ENCODE data around the gene AAK1. TPM values are rescaled to one million over a fixed set of nuclear protein-coding genes. Genes with fewer than 3 reads are reported as not detected.

Gene AAK1
- total RNA-seq, 6 experiments from 2014 or later: 96.6 to 123 (median 108) TPM

GRCh38 chr2:69546646-69547045 is 96.9 kb downstream of the AAK1 start:
- TF ChIP-seq, protein P1, sequence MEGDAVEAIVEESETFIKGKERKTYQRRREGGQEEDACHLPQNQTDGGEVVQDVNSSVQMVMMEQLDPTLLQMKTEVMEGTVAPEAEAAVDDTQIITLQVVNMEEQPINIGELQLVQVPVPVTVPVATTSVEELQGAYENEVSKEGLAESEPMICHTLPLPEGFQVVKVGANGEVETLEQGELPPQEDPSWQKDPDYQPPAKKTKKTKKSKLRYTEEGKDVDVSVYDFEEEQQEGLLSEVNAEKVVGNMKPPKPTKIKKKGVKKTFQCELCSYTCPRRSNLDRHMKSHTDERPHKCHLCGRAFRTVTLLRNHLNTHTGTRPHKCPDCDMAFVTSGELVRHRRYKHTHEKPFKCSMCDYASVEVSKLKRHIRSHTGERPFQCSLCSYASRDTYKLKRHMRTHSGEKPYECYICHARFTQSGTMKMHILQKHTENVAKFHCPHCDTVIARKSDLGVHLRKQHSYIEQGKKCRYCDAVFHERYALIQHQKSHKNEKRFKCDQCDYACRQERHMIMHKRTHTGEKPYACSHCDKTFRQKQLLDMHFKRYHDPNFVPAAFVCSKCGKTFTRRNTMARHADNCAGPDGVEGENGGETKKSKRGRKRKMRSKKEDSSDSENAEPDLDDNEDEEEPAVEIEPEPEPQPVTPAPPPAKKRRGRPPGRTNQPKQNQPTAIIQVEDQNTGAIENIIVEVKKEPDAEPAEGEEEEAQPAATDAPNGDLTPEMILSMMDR (IDR thresholded peaks at IDR 0.05): no peak
- Mint-ChIP-seq H3K36me3 (ENCODE audit: low read depth) (peaks cover 39% of the 10 kb centered on the region), H3K27ac (no peak overlapping the region), H3K27me3 (ENCODE audit: insufficient read depth) (no peaks in the 10 kb centered on the region; the same call in 1 of the 2 replicates), H3K4me3 (no peak overlapping the region), H3K4me1 (ENCODE audit: low read depth) (peaks cover 58% of the 10 kb centered on the region), H3K9me3 (peaks cover 6% of the 10 kb centered on the region; the same call in 1 of the 2 replicates)
- DNase-seq: no peak

- Mint-ChIP-seq H3K4me1 (ENCODE audit: low read depth) (peaks cover 47% of the 10 kb centered on the region), H3K9me3 (no peaks in the 10 kb centered on the region), H3K36me3 (ENCODE audit: low read depth) (peaks cover 34% of the 10 kb centered on the region), H3K27me3 (ENCODE audit: insufficient read depth) (no peaks in the 10 kb centered on the region; the same call in 1 of the 2 replicates), H3K4me3 (no peak overlapping the region), H3K27ac (no peak overlapping the region)
- TF ChIP-seq, protein P1 (IDR thresholded peaks at IDR 0.05): no peak
- no peak for DNase-seq
These were observed 98.0 kb downstream of the AAK1 start for GRCh38 chr2:69545477-69545932.

DNA sequence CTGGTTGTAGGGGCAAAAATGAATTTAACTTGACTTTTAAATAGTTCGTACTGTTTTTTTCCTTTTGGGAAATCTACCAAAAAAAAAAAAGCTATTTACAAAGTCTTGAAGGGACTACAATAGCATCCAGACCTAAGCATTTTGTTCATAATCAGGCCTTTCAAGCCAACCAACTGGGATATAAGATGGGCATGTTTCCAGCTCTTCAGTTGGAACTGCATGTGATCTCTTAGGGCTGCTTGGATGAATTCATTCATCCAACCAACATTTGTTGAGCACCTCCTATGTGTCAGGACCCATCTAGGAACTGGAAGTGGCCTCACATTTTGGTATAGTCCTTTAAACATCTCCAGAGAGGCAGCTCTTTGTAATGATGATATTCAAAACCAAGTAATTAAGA is 98.6 kb downstream of the AAK1 start:
- DNase-seq: no peak
- Mint-ChIP-seq H3K4me1 (ENCODE audit: low read depth) (peaks cover 43% of the 10 kb centered on the region), H3K27me3 (ENCODE audit: insufficient read depth) (no peaks in the 10 kb centered on the region), H3K36me3 (ENCODE audit: low read depth) (peaks cover 35% of the 10 kb centered on the region), H3K9me3 (no peaks in the 10 kb centered on the region), H3K27ac (no peak overlapping the region), H3K4me3 (no peak overlapping the region; the same call in 1 of the 2 replicates)
- TF ChIP-seq, protein P1 (IDR thresholded peaks at IDR 0.05): no peak

GRCh38 chr2:69539549-69539908 is 104.0 kb downstream of the AAK1 start:
- TF ChIP-seq, protein P1 (IDR thresholded peaks at IDR 0.05): no peak
- Mint-ChIP-seq H3K27me3 (ENCODE audit: insufficient read depth) (peaks cover 1% of the 10 kb centered on the region; the same call in 1 of the 2 replicates), H3K4me3 (no peak overlapping the region), H3K4me1 (ENCODE audit: low read depth) (peaks cover 15% of the 10 kb centered on the region), H3K27ac (no peak overlapping the region; the same call in 1 of the 2 replicates), H3K9me3 (no peaks in the 10 kb centered on the region), H3K36me3 (ENCODE audit: low read depth) (peaks cover 31% of the 10 kb centered on the region)
- DNase-seq: no peak

DNA sequence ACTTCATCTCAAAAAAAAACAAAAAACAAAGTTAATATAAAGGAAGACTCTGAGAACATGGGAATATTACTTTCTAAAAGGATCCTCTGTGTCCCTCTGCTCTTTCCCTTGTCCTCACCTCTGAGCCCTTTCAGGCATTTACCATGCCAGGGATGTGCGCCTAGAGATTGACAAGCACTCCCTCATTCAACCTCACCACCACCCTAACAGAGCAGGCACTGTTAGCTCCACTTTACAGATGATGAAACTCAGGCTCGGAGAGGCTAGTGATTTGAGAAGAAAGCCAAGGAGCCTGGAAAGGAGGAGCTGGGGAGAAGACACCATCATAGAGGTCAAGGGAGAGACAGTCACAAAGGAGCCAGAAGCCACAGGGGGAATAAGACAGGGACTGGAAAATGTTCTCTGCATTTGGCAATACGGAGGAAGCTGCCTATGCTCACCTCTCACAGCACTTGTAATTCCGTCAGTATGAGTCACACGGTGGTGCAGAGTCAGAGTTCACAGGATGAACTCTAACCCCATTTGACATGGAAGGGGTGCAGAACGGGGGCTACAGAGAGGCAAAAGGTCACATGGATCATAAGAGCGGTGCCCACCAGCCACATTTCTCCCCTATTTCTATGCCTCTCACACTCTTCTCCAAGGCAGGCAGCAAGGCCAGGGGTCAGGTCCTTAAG is 104.5 kb downstream of the AAK1 start:
- Mint-ChIP-seq H3K27me3 (ENCODE audit: insufficient read depth) (peaks cover 1% of the 10 kb centered on the region; the same call in 1 of the 2 replicates), H3K4me1 (ENCODE audit: low read depth) (peaks cover 15% of the 10 kb centered on the region), H3K4me3 (peak overlapping the region; percentile 4; the same call in 1 of the 2 replicates), H3K36me3 (ENCODE audit: low read depth) (peaks cover 31% of the 10 kb centered on the region), H3K9me3 (no peaks in the 10 kb centered on the region), H3K27ac (peak overlapping the region; percentile 63)
- DNase-seq: no peak
- TF ChIP-seq, protein P1 (IDR thresholded peaks at IDR 0.05): no peak

All from HFFc6 (cell line).